ENCODE results near the gene ARID5B.

DNA sequence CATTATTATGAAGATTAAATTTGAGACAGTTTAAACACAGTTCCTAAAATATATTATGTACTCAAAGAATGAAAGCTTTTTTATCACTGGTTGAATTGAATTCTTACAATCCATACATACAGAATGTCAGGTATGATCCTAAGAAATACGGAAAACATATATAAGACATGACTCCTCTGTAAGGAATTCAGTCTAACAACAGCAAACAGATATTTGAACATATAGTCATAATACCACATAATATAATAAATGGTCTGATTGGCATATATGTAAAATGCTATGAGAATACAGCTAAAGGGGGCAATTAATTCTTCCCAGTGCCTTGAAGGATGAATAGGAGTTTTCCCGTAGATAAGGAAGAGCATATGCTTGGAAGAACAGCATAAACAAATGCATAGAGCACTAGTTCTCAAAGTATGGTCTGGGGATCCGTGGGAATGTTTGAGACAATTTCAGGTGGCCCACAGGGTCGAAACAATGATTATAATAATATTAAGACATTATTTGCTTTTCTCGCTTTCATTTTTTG is 10.6 kb upstream of the ARID5B start:
- no peak for TF ChIP-seq POLR2AphosphoS5 (IDR thresholded peaks at IDR 0.05; ENCODE audit: low read depth, low read length)
- TF ChIP-seq POLR2A (IDR thresholded peaks at IDR 0.05; ENCODE audit: low read depth, low read length): no peak
- no peak for TF ChIP-seq TAF1 (IDR thresholded peaks at IDR 0.05; ENCODE audit: low read depth, low read length)
- no peak for TF ChIP-seq SPI1 (IDR thresholded peaks at IDR 0.05; ENCODE audit: low read depth, low read length)
- TF ChIP-seq POU2F2 (IDR thresholded peaks at IDR 0.05; ENCODE audit: low read depth, low read length): no peak

All from GM12891 (cell line).